ENCODE data around the gene RAPGEF2. TPM values are rescaled to one million over a fixed set of nuclear protein-coding genes. Genes with fewer than 3 reads are reported as not detected.

Gene RAPGEF2
- total RNA-seq, 3 donors from 2014 or later = 47.0 to 84.0 (median 51.5) TPM

DNA sequence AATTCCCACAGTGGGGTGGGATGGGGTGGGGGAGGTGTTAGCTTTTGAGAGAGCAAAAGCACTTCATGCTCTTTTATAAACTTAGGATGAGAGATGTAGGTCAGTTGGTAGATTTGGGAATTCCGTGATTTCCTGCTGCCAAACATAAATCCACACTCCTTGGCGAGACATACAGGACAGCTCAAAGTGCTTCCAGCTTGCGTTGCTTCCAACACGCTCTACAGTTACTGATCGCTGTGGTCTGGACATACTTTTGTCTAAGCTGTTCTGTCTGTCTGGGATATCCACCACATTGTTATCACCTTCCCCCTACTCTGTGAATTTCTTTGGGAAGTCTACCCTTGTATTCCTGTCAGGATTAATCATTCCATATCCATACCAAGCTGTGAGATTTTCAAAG, 117.5 kb downstream of the RAPGEF2 start:
- intact Hi-C loops (cut with DNase I; ENCODE audit: low total_unique reads) = no loop called here
- Histone ChIP-seq H3K9me3 (no peaks in the 10 kb centered on the region), H3K27me3 (no peaks in the 10 kb centered on the region), H3K36me3 (no peaks in the 10 kb centered on the region), H3K4me3 (no peak overlapping the region), H3K27ac (no peak overlapping the region), H3K4me1 (no peaks in the 10 kb centered on the region)
- TF ChIP-seq POLR2A (IDR thresholded peaks at IDR 0.05) = no peak
- TF ChIP-seq, protein P1, sequence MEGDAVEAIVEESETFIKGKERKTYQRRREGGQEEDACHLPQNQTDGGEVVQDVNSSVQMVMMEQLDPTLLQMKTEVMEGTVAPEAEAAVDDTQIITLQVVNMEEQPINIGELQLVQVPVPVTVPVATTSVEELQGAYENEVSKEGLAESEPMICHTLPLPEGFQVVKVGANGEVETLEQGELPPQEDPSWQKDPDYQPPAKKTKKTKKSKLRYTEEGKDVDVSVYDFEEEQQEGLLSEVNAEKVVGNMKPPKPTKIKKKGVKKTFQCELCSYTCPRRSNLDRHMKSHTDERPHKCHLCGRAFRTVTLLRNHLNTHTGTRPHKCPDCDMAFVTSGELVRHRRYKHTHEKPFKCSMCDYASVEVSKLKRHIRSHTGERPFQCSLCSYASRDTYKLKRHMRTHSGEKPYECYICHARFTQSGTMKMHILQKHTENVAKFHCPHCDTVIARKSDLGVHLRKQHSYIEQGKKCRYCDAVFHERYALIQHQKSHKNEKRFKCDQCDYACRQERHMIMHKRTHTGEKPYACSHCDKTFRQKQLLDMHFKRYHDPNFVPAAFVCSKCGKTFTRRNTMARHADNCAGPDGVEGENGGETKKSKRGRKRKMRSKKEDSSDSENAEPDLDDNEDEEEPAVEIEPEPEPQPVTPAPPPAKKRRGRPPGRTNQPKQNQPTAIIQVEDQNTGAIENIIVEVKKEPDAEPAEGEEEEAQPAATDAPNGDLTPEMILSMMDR (IDR thresholded peaks at IDR 0.05) = no peak
- TF ChIP-seq POLR2AphosphoS5 (IDR thresholded peaks at IDR 0.05) = no peak
- DNase-seq (ENCODE audit: low spot score in 2 of 2) = no peak

DNA sequence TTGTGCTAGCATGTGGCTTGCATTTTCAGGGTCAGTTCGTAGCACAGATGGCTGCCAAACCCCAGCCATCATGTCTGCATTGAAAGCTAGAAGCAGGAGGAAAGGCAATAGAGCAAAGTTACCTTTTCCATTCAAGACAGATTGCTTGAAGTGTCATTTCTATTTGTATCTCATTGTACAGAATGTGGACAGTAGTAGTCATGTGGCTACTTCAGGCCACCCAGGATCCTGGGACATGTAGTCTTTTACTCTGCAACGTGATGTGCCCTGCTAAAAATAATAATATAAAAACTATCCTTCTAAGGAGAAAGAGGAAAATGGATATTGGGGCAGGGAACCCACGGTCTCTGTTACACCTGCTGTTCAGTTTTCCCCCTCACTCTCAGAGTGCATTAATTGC, 118.4 kb downstream of the RAPGEF2 start:
- Histone ChIP-seq H3K4me3 (no peak overlapping the region), H3K27me3 (no peaks in the 10 kb centered on the region), H3K27ac (no peak overlapping the region), H3K36me3 (no peaks in the 10 kb centered on the region), H3K4me1 (no peaks in the 10 kb centered on the region), H3K9me3 (no peaks in the 10 kb centered on the region)
- no peak for DNase-seq (ENCODE audit: low spot score in 2 of 2)
- intact Hi-C loops (cut with DNase I; ENCODE audit: low total_unique reads) = no loop called here
- TF ChIP-seq POLR2AphosphoS5 (IDR thresholded peaks at IDR 0.05) = no peak
- TF ChIP-seq, protein P1 (IDR thresholded peaks at IDR 0.05) = no peak
- TF ChIP-seq POLR2A (IDR thresholded peaks at IDR 0.05) = no peak

DNA sequence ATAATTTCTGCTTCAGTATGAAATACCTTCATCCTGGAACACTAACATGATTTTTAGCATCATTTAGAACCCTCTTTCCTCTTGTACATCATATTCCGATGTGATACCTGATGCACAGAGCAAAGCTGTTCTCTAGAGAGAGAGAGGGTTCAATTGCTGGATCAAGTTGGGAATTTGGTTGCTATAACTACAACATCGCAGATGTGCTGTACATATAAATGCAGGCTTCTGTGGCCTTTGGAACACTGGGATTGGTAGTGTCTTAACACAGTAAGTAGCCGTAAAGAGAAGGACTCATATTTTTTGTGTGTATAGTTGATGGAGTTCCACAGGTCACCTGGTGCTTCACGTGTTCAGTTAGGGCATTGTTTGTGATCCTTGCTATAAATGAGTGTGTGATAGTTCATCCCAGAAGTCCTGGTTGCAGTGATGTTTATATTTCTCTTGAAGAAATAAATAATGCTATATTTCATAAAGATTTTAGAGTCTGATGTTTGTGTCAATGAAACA, 119.2 kb downstream of the RAPGEF2 start:
- Histone ChIP-seq H3K9me3 (no peaks in the 10 kb centered on the region), H3K27me3 (no peaks in the 10 kb centered on the region), H3K4me3 (no peak overlapping the region), H3K36me3 (no peaks in the 10 kb centered on the region), H3K4me1 (no peaks in the 10 kb centered on the region), H3K27ac (no peak overlapping the region)
- intact Hi-C loops (cut with DNase I; ENCODE audit: low total_unique reads) = no loop called here
- TF ChIP-seq POLR2A (IDR thresholded peaks at IDR 0.05) (no peak), POLR2AphosphoS5 (IDR thresholded peaks at IDR 0.05) (no peak)
- TF ChIP-seq, protein P1 (IDR thresholded peaks at IDR 0.05) = no peak
- no peak for DNase-seq (ENCODE audit: low spot score in 2 of 2)

DNA sequence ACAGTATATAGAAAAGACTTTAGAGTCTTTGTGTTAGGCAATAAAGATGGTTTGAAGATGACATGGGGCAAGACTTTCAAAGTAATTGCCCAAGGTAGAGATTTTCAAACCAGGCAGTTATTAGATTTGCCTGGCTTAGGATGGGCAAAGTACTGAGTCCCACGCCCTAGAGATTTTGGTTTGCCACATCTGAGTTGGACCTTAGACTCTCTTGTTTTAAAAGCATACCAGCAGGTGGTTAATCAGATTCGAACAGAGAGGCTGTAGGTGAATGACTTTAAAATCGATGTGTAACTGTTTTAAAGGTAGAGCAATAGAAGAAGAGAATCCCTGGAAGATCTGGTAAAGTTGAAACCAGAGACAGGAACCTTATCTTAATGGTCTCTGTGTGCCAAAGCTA, 121.5 kb downstream of the RAPGEF2 start:
- no peaks in the 10 kb centered on the region for H3K9me3 ChIP-seq
- no peak overlapping the region for H3K27ac ChIP-seq
- no peak for DNase-seq (ENCODE audit: low spot score in 2 of 2)
- intact Hi-C loops (cut with DNase I; ENCODE audit: low total_unique reads) = no loop called here
- H3K4me1 ChIP-seq = no peaks in the 10 kb centered on the region
- TF ChIP-seq POLR2AphosphoS5 (IDR thresholded peaks at IDR 0.05) = no peak
- TF ChIP-seq, protein P1 (IDR thresholded peaks at IDR 0.05) = no peak
- TF ChIP-seq POLR2A (IDR thresholded peaks at IDR 0.05) = no peak
- H3K4me3 ChIP-seq = no peak overlapping the region
- H3K36me3 ChIP-seq = no peaks in the 10 kb centered on the region
- H3K27me3 ChIP-seq = no peaks in the 10 kb centered on the region

DNA sequence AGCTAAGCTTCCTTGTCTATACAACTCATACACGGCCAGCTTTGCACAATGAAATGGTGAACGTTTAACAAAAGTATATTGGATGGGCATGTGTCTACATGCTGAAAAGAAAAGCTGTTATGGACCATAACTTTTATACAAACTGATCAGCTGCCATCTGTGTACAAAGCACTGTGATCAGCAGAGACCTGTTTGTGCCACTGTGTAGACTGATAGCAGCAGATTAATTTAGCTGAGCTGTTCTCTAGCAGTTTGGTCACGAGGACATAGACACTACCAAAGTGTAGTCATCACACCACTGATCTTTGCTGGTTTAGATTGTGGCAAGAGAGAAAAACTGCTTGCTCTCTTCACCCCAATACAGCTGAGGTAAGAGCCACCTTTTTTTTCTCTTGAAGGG, 124.5 kb downstream of the RAPGEF2 start:
- Histone ChIP-seq H3K4me3 (peak overlapping the region in 1 of 3 donors; percentile 50), H3K27me3 (no peaks in the 10 kb centered on the region), H3K4me1 (no peaks in the 10 kb centered on the region), H3K36me3 (no peaks in the 10 kb centered on the region), H3K27ac (peak overlapping the region; percentile 66 to 69), H3K9me3 (no peaks in the 10 kb centered on the region)
- TF ChIP-seq, protein P1 (IDR thresholded peaks at IDR 0.05) = no peak
- TF ChIP-seq POLR2A (IDR thresholded peaks at IDR 0.05) (no peak), POLR2AphosphoS5 (IDR thresholded peaks at IDR 0.05) (no peak)
- no peak for DNase-seq (ENCODE audit: low spot score in 2 of 2)
- intact Hi-C loops (cut with DNase I; ENCODE audit: low total_unique reads) = no loop called here

Measured in breast epithelium (tissue), 4 donors.